ENCODE data around the gene MYOZ1.

DNA sequence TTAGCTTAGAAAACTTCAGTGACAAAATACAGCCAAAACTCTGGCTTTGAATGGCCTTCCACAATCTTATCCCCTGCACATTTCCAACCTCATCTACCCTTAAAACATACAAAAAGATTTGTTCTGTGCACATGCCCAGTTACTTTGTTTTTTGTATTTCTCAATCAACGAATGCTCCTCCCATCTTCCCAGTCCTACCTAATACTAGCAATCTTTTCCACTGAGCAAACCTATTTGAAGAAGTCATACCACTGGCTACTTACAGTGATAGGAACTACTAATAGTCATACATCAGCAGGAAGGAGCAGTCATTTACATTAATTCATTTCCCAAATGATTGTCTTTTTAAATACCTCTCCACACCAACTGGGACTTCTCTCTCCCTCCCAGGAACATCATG, 52.6 kb downstream of the MYOZ1 start:
- TF ChIP-seq, protein P1, sequence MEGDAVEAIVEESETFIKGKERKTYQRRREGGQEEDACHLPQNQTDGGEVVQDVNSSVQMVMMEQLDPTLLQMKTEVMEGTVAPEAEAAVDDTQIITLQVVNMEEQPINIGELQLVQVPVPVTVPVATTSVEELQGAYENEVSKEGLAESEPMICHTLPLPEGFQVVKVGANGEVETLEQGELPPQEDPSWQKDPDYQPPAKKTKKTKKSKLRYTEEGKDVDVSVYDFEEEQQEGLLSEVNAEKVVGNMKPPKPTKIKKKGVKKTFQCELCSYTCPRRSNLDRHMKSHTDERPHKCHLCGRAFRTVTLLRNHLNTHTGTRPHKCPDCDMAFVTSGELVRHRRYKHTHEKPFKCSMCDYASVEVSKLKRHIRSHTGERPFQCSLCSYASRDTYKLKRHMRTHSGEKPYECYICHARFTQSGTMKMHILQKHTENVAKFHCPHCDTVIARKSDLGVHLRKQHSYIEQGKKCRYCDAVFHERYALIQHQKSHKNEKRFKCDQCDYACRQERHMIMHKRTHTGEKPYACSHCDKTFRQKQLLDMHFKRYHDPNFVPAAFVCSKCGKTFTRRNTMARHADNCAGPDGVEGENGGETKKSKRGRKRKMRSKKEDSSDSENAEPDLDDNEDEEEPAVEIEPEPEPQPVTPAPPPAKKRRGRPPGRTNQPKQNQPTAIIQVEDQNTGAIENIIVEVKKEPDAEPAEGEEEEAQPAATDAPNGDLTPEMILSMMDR (IDR thresholded peaks at IDR 0.05), result no peak
- TF ChIP-seq NRF1 (IDR thresholded peaks at IDR 0.05; ENCODE audit: low read depth, low read length) (no peak), GATA2 (CRISPR knock-in tag; IDR thresholded peaks at IDR 0.05) (no peak), FOXJ3 (CRISPR knock-in tag; IDR thresholded peaks at IDR 0.05) (no peak), TEAD4 (IDR thresholded peaks at IDR 0.05; ENCODE audit: borderline replicate concordance, insufficient read depth) (no peak), EP300 (IDR thresholded peaks at IDR 0.05; ENCODE audit: borderline replicate concordance in 1 of 2, low read depth in 1 of 2, low read length in 1 of 2) (no peak), ELF1 (IDR thresholded peaks at IDR 0.05) (no peak), RXRA (IDR thresholded peaks at IDR 0.05; ENCODE audit: borderline replicate concordance, low read depth) (no peak), TAF1 (IDR thresholded peaks at IDR 0.05; ENCODE audit: borderline replicate concordance, low read depth, low read length) (no peak), EZH2phosphoT487 (IDR thresholded peaks at IDR 0.05; ENCODE audit: borderline replicate concordance, low read depth) (no peak)
- TF ChIP-seq, protein P2, sequence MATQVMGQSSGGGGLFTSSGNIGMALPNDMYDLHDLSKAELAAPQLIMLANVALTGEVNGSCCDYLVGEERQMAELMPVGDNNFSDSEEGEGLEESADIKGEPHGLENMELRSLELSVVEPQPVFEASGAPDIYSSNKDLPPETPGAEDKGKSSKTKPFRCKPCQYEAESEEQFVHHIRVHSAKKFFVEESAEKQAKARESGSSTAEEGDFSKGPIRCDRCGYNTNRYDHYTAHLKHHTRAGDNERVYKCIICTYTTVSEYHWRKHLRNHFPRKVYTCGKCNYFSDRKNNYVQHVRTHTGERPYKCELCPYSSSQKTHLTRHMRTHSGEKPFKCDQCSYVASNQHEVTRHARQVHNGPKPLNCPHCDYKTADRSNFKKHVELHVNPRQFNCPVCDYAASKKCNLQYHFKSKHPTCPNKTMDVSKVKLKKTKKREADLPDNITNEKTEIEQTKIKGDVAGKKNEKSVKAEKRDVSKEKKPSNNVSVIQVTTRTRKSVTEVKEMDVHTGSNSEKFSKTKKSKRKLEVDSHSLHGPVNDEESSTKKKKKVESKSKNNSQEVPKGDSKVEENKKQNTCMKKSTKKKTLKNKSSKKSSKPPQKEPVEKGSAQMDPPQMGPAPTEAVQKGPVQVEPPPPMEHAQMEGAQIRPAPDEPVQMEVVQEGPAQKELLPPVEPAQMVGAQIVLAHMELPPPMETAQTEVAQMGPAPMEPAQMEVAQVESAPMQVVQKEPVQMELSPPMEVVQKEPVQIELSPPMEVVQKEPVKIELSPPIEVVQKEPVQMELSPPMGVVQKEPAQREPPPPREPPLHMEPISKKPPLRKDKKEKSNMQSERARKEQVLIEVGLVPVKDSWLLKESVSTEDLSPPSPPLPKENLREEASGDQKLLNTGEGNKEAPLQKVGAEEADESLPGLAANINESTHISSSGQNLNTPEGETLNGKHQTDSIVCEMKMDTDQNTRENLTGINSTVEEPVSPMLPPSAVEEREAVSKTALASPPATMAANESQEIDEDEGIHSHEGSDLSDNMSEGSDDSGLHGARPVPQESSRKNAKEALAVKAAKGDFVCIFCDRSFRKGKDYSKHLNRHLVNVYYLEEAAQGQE (IDR thresholded peaks at IDR 0.05; ENCODE audit: low read depth, low read length), result no peak
- TF ChIP-seq, protein P3, sequence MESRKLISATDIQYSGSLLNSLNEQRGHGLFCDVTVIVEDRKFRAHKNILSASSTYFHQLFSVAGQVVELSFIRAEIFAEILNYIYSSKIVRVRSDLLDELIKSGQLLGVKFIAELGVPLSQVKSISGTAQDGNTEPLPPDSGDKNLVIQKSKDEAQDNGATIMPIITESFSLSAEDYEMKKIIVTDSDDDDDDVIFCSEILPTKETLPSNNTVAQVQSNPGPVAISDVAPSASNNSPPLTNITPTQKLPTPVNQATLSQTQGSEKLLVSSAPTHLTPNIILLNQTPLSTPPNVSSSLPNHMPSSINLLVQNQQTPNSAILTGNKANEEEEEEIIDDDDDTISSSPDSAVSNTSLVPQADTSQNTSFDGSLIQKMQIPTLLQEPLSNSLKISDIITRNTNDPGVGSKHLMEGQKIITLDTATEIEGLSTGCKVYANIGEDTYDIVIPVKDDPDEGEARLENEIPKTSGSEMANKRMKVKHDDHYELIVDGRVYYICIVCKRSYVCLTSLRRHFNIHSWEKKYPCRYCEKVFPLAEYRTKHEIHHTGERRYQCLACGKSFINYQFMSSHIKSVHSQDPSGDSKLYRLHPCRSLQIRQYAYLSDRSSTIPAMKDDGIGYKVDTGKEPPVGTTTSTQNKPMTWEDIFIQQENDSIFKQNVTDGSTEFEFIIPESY (IDR thresholded peaks at IDR 0.05; ENCODE audit: borderline replicate concordance, low read depth), result no peak
